GM19238 (cell line): Measurements from ENCODE around the gene MYBPC1.
"Not testable (repeated sequence)": the region's sequence is repeated elsewhere in the genome, so short reads cannot be mapped to it uniquely, and the experiment has no call there.

Source experiments
- DNase-seq: peaks from one replicate; pipeline ENCODE4 v3.0.0; 2011; ENCODE audit warnings: low spot score; ENCODE audit not compliant: insufficient read length

MYBPC1 gene

DNA sequence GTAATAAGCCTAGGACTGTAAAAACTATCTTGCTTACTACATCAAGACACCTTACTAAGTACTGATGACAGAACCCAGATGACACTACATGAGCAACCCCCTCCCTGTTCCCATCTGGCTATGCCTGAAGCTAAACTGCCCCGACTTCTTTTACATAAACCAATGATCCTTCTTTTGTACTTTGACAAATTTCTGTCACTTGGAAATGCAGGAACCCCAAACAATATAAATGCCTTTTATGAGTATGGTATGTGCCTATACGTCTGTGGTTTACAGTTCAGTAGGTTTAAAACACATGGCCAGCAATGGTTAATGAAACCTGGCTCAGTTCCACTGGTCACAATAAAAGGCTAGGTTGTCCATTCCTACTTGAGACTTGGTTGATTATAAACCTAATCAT is 138.4 kb downstream of the MYBPC1 start:
- no peak for DNase-seq

DNA sequence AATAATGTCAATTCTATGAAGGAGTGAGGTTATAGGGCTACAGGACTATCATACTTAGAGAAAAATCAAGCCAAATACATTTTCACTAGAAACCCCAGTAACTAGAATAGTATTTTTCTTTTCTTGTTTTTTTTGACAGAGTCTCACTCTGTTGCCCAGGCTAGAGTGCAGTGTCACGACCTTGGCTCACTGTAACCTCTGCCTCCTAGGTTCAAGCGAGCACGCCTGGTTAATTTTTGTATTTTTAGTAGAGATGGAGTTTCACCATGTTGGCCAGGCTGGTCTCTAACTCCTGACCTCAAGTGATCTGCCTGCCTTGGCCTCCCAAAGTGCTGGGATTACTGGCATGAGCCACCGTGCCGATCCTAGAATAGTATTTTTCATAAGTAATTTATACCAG is 139.7 kb downstream of the MYBPC1 start:
- not testable (repeated sequence) for DNase-seq
